HL-60/S4 treated with retinoic acid at 250 ng/mL for 4 days and 3 days (cell line): ENCODE measurements around the gene NHERF1.

Experiments
- in situ Hi-C: fragments of 300-500 bp; cut with MboI; formaldehyde crosslinking; loops from 2 replicates; pipeline ENCODE4 v1.7.0; 2022; ENCODE audit warnings: low sequenced_read_pairs

NHERF1 gene

GRCh38 chr17:74748529-74749278 is at the start of gene NHERF1:
NHERF1 (plus strand) TSS chr17:74748628; CDS start chr17:74748847, 219 bp downstream.
- in situ Hi-C loops: no loop called here

GRCh38 chr17:74699236-74699635 is 49.2 kb upstream of the NHERF1 start:
- in situ Hi-C loops: no loop called here

- in situ Hi-C loops: no loop called here
These were observed 46.1 kb upstream of the NHERF1 start for GRCh38 chr17:74702116-74702871.

GRCh38 chr17:74703311-74703710 is 45.1 kb upstream of the NHERF1 start:
- in situ Hi-C loops: no loop called here

- in situ Hi-C loops: no loop called here
These were observed 43.9 kb upstream of the NHERF1 start for GRCh38 chr17:74704544-74704943.

GRCh38 chr17:74711058-74711824 is 37.2 kb upstream of the NHERF1 start:
- in situ Hi-C loops: no loop called here

- in situ Hi-C loops: no loop called here
These were observed 36.1 kb upstream of the NHERF1 start for GRCh38 chr17:74712301-74712700.

- in situ Hi-C loops: no loop called here
These were observed 35.7 kb upstream of the NHERF1 start, which contains the start of gene CD300LF for GRCh38 chr17:74712756-74713155. CD300LF (minus strand) TSS chr17:74712923; CDS start chr17:74712866, 57 bp downstream.

- in situ Hi-C loops: no loop called here
These were observed 35.2 kb upstream of the NHERF1 start for GRCh38 chr17:74713171-74713755.

GRCh38 chr17:74715144-74715543 is 33.3 kb upstream of the NHERF1 start:
- in situ Hi-C loops: no loop called here

GRCh38 chr17:74720506-74720905 is 27.9 kb upstream of the NHERF1 start:
- in situ Hi-C loops: no loop called here

- in situ Hi-C loops: no loop called here
These were observed 25.6 kb upstream of the NHERF1 start for GRCh38 chr17:74722782-74723181.

GRCh38 chr17:74723891-74724290 is 24.5 kb upstream of the NHERF1 start:
- in situ Hi-C loops: no loop called here

- in situ Hi-C loops: no loop called here
These were observed 23.3 kb upstream of the NHERF1 start for GRCh38 chr17:74725111-74725510.

- in situ Hi-C loops: no loop called here
These were observed 20.3 kb upstream of the NHERF1 start for GRCh38 chr17:74728033-74728701.

GRCh38 chr17:74728702-74729075 is 19.7 kb upstream of the NHERF1 start:
- in situ Hi-C loops: no loop called here

GRCh38 chr17:74729368-74729767 is 19.1 kb upstream of the NHERF1 start:
- in situ Hi-C loops: no loop called here

GRCh38 chr17:74729866-74730265 is 18.6 kb upstream of the NHERF1 start:
- in situ Hi-C loops: no loop called here

- in situ Hi-C loops: no loop called here
These were observed 17.7 kb upstream of the NHERF1 start for GRCh38 chr17:74730491-74731346.

- in situ Hi-C loops: no loop called here
These were observed 17.2 kb upstream of the NHERF1 start for GRCh38 chr17:74731347-74731605.
